EH (cell line): ENCODE results near the gene FAM117B.
"Not testable (repeated sequence)": the region's sequence is repeated elsewhere in the genome, so short reads cannot be mapped to it uniquely, and the experiment has no call there.

Source experiments
- DNase-seq: peaks from one replicate; pipeline ENCODE4 v3.0.0-alpha.2; 2015; ENCODE audit warnings: low read depth

FAM117B gene

DNA sequence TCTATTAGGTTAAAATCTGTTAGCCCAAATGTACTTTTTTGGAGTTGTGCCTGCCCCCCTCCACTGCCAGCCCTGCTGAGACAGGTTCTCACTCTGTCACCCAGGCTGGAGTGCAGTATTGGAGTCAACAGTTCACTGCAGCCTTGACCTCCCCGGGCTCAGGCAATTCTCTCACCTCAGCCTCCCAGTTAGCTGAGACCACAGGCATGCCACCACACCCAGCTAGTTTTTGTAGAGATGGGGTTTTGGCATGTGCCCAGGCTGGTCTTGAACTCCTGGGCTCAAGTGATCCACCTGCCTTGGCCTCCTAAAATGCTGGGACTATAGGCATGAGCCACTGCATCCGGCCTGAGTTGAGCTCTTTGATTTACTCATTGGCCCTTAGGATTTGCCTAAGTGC, 126.1 kb downstream of the FAM117B start:
- DNase-seq, result no peak

DNA sequence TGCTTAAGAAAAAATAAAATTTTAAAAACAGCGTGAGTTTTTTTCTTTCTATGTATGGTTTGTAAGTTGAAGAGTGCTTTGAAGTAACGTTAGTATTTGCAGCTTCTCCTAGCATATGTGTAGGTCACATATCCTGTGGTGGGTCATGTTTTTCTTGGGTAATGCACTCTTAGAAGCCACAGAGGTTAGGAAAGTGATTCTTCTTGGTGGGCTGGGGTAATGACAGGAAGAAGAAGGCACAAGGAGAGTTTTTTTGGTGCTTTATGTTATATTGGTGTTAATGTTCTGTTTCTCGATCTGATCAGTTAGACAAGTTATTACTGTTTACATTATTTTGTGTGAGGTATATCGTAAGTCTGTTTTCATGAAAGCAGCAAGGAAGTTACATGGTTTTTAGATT, 127.8 kb downstream of the FAM117B start:
- DNase-seq, result no peak

DNA sequence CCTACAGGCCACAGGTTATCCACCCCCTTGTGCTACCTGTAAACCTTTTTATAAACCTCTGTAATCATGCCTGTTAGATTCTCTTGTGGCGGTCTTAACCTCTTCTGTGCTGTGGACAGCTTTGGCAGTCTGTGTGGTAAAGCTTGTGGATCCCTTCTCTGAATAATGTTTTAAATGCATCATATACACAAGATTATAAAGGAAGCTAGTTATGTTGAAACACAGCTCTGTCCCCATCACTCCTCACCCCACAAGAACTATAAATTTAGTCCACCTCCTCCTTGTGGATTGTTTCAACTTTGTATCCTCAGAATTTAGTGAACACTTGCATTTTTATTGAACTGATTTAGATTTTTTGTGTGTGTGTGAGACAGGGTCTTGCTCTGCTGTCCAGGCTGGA, 129.1 kb downstream of the FAM117B start:
- no peak for DNase-seq

DNA sequence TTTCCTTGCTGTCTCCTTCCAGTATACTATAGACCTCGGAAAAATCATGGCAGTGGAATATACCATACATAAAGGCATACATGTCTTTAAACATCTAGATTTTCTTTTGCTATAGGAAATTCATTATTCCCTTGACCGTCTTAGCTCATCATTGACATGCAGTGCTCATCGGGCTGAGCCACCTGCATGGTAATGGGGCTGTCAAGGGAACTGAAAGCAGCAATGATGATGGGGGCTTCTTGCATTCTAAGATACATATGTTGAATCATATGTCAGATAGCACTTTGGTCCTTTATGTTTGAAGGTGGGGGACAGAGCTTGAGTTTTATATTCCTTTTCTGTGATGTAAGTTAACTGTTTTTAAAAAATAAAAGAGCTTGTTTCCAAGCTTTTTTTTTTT, 130.2 kb downstream of the FAM117B start:
- DNase-seq, result no peak

DNA sequence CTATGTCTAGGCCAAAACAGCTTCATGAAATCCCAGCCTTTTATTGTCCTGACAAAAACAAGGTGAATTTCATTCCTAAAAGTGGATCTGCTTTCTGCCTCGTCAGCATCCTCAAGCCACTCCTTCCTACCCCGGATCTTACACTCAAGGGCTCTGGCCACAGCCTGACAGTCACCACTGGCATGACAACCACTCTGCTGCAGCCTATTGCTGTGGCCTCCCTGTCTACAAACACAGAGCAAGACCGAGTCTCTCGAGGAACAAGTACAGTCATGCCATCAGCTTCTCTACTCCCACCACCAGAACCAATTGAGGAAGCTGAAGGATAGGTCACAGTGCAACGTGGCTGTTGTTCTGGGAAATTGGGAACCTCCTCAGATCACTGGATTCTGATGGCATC, 130.7 kb downstream of the FAM117B start:
- no peak for DNase-seq

GRCh38 chr2:202768273-202768672, 133.5 kb downstream of the FAM117B start:
- DNase-seq, result no peak

GRCh38 chr2:202769201-202769600, 134.4 kb downstream of the FAM117B start:
- no peak for DNase-seq

DNA sequence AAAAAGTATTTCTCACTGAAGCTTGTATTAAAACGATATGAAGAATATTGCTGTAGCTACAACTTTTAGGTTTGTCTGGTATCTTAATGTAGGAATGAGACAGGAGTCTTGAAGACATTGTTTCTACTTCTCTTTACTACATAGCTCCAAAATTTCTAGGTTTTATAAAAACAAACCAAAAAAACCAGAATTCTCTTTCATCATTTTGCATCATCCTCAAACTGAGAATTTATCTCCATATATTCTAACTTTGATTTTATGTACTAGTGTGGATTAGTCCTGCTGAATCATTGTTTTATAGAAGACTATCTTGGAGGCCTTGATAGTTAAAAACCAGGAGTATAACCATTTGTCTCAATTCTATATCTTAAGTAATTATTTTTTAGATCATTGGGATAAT, 136.6 kb downstream of the FAM117B start:
- no peak for DNase-seq

DNA sequence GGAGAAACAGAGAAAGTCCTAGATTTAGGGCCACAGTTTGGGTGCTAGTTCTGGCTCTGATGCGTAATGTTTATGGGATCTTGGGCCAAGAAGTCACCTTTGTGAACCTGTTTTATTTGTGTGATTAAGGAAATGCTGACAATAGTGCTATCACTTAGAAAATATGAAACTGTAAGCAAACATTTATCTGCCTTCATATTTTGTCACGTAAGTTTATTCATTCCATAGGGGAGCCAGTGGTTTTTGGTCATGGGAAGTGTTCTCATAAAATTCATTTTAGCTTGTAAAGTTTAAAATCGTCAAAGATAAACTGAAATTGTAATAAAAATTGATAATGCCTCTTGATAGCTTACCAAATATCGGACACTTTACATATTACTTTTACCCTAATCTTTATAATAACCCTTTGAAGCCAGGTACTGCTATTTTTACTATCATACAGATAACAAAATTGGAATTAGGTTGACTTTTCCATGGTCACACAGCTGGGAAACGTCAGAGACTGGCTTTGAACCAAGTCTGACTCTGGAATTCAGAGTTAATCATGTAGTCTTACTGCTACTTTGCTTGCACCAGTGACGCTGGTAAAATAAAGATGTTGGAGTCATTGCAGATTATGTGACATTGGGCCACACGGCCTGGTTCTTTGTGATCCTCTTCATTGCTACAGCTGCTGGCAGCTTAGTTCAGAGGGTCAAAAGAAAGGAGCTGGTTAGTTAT, 137.1 kb downstream of the FAM117B start:
- peak; percentile 36 for DNase-seq

- no peak for DNase-seq
These were observed 138.7 kb downstream of the FAM117B start for GRCh38 chr2:202773301-202773973.

DNA sequence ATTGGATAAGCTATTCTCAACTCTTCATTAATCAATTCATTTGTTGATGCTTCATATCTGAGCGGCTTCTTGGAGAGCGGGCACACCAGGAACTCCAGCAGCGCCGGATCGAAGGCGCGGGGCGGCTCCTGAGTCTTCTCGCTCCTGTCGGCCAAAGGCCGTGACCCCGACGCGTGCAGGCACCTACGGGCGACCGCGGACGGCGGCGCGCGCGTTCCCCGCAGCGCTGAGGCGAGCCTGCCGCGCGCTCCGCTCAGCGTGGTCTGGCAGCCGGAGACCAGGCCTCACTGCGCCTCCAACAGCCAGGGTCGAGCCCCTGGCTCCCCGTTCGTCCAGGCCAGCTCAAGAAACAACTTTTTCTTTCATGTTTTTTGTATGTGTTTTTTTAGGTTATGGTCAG, 139.3 kb downstream of the FAM117B start:
- no peak for DNase-seq

DNA sequence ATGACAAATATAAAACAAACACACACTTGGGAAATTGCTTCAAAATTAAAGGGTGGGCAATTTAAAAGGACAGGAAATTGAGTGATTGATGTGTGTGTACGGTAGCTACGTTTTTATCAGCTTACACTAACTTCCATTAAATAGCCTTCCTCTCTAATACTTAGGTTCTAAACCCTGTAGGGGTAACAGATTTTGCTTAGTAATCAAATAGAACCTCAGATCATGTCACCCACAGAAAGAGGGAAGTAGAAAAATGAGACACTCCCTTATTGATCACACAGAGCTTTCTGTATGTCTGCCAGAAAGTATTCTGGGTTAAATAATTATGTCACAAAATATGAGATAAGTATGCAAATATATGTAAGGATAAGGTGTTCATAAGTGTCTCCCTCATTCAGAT, 143.4 kb downstream of the FAM117B start:
- no peak for DNase-seq

DNA sequence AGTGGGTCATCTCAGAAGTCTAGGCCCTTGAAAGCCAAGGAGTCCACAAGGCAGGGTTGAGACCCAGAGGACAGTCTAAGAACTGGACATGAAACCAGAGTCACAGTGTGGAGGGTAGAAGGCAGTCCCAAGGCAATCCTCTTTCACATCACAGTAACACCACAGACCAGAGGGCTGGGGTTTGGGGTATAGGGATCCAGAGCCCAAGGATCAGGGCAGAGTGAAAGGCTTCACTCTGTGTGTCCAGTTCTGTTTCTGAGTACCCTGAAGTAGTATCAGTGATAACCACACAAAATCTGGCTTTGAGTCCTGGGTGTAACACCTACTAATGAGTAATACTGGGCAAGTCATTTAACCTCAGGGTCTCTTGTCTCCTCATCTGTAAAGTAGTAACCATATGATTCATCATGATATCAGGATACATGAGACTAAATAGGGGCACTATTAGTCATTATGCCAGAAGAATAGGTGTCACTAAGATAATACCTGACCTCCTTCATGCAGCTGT, 145.8 kb downstream of the FAM117B start:
- DNase-seq, result peak; percentile 54

DNA sequence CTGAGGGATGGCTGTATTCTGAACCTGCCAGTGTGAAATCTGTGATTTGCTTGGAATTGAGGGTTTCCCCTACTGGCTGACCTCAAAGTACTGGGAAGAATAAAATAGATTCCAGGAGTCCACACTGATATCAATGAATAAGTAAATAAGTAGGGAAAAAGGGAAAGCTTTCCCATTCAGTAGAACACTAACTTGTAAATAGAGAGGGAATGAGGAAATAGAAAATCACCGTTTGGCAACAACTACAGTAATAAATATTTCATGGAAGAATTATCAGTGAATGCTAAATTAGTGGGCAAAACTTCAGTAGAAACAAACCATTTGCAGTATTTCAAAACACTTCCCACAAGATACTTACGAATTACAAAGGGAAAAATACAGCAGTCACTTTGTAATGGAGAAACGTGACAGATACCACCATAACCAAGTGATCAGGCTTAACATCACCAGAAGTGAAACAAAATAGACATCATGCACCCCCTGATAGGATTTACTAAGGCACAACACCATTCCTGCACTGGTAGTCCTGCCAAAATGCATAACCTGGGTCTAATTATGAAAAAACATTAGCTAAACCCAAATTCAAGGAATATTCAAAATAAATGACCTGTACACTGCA, 148.3 kb downstream of the FAM117B start:
- DNase-seq, result no peak

- no peak for DNase-seq
These were observed 152.1 kb downstream of the FAM117B start for GRCh38 chr2:202786842-202787241.

- DNase-seq, result peak; percentile 30
These were observed 155.9 kb downstream of the FAM117B start for GRCh38 chr2:202790676-202791075.

DNA sequence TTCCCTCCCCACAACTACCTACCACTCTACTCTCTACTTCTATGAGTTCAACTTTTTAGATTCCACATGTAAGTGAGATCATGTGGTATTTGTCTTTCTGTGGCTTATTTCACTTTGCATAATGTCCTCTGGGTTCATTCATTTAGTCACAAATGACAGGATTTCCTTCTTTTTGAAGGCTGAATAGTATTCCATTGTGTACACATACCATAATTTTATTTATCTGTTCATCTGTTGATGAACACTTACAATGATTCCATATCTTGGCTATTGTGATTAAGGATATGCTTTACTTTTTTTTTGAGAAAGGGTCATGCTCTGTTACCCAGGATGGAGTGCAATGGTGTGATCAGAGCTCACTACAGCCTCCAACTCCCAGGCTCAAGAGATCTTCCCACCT, 163.2 kb downstream of the FAM117B start:
- DNase-seq, result no peak

DNA sequence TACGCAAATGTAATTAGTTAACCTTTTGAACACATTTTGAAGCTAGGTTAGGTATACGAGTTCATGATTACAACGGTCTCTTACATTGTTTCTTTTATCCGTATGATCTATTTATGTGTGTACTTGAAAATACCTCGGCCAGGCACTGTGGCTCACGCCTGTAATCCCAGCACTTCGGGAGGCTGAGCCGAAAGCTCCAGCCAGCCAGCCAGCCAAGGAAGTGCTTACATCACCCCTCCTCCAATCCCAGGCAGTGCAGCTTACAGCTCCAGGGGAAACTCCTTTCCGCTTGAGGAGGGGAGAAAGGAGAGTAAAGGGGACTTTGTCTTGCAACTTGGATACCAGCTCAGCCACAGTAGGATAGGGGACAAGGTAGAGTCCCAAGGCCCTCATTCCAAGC, 171.1 kb downstream of the FAM117B start:
- DNase-seq, result not testable (repeated sequence)

DNA sequence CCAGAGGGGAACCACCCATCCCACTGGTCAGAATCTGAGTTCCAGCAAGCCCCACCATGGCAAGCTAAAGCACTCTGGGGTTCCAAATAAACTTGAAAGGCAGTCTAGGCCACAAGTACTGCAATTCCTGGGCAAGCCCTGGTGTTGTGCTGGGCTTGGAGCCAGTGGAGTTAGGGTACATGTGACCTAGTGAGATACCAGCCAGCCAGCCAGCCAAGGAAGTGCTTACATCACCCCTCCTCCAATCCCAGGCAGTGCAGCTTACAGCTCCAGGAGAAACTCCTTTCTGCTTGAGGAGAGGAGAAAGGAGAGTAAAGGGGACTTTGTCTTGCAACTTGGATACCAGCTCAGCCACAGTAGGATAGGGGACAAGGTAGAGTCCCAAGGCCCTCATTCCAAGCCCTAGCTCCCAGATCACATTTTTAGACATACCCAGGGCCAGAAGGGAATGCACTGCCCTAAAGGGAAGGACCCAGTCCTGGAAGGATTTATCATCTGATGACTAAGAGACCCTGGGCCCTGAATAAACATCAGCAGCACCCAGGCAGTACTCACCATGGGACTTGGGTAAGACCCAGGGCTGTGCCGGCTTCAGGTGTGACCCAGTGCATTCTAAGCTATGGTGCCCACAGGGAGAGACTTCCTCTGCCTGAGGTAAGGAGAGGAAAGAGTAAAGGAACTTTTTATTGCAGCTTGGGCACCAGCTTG, 172.8 kb downstream of the FAM117B start:
- DNase-seq, result peak; percentile 85

DNA sequence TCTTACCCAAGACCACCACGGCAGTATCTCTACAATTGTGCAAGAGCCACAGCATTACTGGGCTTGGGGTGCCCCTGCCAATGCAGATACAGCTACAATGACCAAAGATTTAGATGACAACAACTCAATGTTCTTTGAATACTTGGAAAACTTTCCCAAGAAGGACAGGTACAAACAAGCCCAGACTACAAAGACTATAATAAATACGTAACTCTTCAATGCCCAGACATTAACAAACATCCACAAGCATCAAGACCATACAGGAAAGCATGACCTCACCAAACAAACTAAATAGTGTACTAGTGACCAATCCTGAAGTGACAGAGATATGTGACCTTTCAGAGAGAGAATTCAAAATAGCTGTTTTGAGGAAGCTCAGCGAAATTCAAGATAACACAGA, 174.0 kb downstream of the FAM117B start:
- DNase-seq, result no peak

- no peak for DNase-seq
These were observed 178.6 kb downstream of the FAM117B start for GRCh38 chr2:202813387-202813786.

DNA sequence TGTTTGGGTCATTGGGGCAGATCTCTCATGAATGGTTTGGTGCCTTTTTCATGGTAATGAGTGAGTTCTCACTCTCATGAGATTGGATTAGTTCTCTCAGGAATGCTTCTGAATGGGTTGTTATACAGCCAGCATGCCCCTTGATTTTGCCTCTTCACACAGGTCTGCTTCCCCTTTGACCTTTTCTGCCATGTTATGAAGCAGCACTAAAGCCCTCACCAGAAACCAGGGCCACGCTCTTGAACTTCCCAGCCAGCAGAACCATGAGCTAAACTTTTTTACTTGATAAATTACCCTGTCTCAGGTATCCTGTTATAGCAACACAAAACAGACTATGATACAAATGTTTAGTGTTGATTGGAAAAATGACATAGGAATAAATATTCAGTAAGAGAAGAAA, 179.5 kb downstream of the FAM117B start:
- no peak for DNase-seq
